NCI-H1694 treated with DMSO at 0.1 percent for 48 hours (cell line): Measurements from ENCODE around the gene PDPN.
"Not testable (repeated sequence)": the region's sequence is repeated elsewhere in the genome, so short reads cannot be mapped to it uniquely, and the experiment has no call there.

Experiments used
- DNase-seq: peaks from one replicate; lab custom pipeline; 2025; lab: John Stamatoyannopoulos, UW

The PDPN gene

DNA sequence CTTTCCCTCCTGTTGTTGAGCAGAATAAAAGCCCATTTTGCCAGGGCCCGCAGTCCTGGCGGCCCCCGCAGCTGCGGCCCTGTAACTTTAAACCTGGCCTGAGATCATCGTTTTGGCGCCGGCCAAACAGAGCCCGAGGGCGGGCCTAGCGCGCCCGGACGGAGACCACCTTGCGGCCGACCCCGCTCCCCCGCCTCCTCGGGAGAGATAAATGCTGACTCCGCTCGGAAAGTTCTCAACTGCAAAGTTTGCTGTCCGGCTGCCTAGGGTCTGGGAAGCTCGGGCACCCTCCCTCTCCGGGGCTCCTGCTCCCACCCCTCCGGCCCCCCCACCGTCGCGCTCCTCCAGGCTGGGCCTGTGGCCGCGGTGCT is at the start of gene PDPN:
TSS of gene PDPN (plus strand) at position 238 of the 371 bp plus-strand sequence. CDS start 202 bp downstream, outside the sequence.
- DNase-seq: no peak

GRCh38 chr1:13535227-13535626 is 48.4 kb upstream of the PDPN start:
- DNase-seq: no peak

DNA sequence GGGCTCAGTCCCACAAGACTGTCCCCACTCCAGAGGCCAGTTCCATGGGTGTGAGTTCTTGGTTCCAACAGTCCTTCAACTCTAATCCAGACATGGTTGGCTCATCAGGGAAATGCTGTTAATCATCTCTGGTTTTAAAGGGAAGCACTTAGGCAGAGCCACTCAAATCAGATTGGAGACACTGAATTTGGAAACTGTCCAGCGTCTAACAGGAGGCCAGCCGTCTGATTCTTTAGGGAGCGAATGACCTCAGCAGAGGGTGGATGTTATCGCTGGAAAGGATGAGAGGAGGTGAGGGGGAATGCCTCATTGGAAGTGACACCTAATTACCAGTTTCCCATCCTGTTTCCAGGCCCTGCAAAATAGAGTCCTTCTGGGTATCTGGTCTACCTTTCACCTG is 47.1 kb upstream of the PDPN start:
- no peak for DNase-seq

GRCh38 chr1:13538832-13539231 is 44.8 kb upstream of the PDPN start:
- no peak for DNase-seq

DNA sequence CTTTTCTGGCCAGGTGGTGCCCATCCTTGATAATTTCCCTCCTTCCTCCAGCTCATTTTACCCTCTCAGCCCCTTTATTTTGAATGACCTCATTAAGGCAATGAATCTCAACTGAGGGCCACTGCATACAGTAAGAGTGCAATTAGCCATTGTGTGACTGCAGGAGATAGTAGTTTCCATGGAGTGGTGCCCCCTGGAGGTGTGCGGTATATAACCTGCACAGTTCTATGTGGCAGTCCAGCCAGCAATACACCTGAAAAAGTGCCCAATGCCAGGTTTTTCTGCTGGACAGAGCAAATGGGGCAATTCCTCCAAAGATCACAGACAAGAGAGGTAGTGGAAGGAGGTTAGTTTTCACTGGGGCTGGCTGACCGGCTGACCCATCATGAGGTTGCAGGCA is 43.9 kb upstream of the PDPN start:
- no peak for DNase-seq

GRCh38 chr1:13540866-13541265 is 42.8 kb upstream of the PDPN start:
- DNase-seq: no peak

DNA sequence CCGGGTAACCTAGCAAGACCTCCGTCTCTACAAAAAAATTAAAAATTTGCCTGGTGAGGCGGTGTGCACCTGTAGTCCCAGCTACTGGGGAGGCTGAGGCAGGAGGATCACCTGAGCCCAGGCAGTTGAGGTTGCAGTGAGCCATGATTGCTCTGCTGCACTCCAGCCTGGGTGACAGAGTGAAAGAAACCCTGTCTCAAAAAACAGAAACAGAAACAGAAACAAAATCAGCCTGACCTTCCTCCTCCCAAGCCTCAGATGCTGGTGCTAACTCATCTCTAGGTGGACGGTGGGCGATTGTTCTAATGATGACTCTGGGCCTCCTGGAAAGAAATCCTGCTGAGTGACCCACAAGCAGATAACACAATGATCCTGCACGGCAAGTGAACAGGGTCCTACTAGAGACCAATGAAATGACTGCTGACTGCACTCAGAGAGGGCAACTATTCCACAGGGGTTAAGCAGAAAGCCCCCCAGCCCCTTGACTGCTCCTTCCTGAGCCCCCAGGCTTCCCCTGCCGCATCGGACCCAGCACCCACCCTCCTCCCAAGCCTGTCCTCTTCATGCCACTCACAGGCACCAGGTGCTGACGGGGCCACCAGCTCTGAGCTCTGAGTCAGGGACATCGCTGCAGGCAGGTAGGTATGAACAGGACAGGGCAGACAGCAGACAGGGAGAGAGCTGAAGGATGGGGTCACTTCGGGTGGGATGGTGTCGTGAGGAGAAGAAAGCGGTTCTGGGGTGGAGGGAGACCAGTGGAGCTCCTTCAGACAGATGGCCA is 42.0 kb upstream of the PDPN start:
- DNase-seq: no peak

DNA sequence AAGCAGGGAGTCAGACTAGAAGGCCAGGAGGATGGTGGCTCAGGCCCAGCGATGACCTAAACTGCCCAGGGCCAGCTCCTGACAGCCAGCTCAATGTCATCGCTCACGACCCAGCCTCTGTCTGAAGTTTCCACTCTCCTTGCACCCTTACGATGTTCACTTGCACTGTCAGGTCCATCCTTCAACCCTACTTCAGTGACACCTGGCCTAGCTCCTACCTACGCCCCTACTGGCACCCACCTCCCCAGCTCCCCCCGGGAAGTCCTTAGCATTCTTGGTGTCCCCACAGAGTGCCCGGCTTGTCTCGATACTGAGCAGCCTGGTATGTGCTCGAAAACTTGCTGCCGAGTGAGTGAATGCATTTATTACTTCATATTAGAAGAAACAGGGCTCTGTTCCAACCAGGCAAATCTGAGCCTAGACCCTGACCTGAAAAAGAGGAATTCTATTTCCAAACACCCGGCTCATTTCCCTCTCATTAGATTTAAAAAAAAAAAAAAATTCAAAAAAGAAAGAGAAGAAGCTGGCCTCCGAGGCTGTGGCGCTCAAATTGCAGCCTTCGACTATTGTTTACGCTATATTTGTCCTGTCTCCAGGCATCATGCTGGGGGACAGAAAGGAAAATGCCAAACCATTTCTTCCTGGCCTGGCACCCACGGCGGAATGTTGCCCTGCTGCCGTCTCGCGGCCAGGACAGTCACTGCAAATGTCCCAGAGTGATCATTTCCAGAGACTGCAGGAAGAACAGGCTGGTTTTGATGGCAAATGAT is 40.0 kb upstream of the PDPN start:
- no peak for DNase-seq

DNA sequence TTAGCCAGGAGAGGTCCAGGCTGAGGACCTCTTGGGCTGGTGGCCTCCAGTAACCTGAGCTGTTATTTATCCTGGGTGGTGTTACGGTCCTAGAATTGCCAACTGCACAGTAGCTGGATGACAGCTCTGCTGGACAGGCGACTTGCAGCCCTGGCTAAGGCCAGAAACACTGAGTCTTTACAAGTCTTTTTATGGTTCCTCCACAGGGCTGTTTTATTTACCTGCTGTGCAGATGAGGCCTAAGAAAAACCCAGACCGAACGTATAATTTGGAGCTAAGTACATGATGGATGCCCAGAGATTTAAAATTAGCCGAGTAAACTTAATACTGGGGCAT is 39.4 kb upstream of the PDPN start:
- no peak for DNase-seq

GRCh38 chr1:13546791-13547190 is 36.8 kb upstream of the PDPN start:
- DNase-seq: no peak

- DNase-seq: no peak
These were observed 35.4 kb upstream of the PDPN start for GRCh38 chr1:13548281-13548680.

- no peak for DNase-seq
These were observed 34.6 kb upstream of the PDPN start for GRCh38 chr1:13549021-13549420.

- DNase-seq: no peak
These were observed 34.1 kb upstream of the PDPN start for GRCh38 chr1:13549521-13549920.

GRCh38 chr1:13550663-13551062 is 33.0 kb upstream of the PDPN start:
- no peak for DNase-seq

- DNase-seq: no peak
These were observed 28.8 kb upstream of the PDPN start for GRCh38 chr1:13554798-13555197.

GRCh38 chr1:13556224-13556764 is 27.3 kb upstream of the PDPN start:
- no peak for DNase-seq

DNA sequence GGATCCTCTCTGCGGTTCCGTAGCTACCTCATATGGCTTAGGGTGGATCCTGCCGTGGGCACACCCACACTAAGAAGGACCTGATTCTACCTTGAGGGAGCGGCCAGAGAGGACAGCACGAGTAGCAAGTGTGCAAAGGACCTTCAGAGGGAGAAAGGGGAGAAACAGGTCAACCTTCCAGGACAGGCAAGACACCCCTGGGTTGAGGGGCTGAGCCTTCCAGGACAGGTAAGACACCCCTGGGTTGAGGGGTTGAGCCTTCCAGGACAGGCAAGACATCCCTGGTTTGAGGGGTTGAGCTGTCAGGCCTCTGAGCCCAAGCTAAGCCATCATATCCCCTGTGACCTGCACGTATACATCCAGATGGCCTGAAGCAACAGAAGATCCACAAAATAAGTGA is 23.1 kb upstream of the PDPN start:
- DNase-seq: no peak

- not testable (repeated sequence) for DNase-seq
These were observed 20.7 kb upstream of the PDPN start for GRCh38 chr1:13562981-13563380.

DNA sequence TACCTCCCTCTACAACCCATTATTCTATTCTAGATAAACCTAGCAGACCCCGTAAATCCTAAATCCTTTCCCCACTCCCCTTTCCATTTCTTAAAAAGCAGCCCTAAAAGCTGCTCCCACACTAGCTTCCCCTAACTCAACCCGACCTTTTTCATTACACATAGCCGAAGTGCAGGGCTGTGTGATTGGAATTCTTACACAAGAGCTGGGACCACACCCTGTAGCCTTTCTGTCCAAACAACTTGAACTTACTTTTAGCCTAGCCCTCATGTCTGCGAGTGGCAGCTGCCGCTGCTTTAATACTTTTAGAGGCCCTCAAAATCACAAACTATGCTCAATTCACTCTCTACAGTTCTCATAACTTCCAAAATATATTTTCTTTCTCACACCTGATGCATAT is 19.6 kb upstream of the PDPN start:
- no peak for DNase-seq

DNA sequence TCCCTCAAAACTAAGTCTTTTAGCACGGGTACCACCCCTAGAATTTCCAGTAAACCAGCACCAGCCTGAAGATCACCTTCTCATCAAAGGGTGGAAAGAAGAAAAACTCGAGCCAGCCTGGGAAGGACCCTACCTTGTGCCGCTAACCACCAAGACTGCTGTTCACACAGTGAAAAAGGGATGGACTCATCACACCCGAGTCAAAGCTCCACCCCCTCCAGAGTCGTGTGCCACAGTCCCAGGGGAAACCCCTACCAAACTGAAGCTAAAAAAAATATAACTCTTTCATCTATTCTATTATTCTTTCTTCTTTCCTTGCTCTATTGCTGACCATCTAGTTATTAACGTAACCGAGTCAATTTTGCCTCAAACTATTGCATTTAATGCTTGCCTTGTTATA is 13.2 kb upstream of the PDPN start:
- not testable (repeated sequence) for DNase-seq

GRCh38 chr1:13570924-13571323 is 12.7 kb upstream of the PDPN start:
- no peak for DNase-seq

- DNase-seq: no peak
These were observed 10.0 kb upstream of the PDPN start for GRCh38 chr1:13573586-13573985.

- DNase-seq: no peak
These were observed 6.7 kb upstream of the PDPN start for GRCh38 chr1:13576926-13577325.
